SKM-1 (cell line): ENCODE results near the gene XYLT2.

Experiments used
- DNase-seq: peaks from one replicate; lab custom pipeline; 2025; ENCODE audit not compliant: unreplicated experiment; lab: John Stamatoyannopoulos, UW

Gene XYLT2

GRCh38 chr17:50348522-50349242, 2.8 kb downstream of the XYLT2 start:
- DNase-seq, result no peak

- DNase-seq, result no peak
Measured at GRCh38 chr17:50349243-50349600, 3.3 kb downstream of the XYLT2 start.

- no peak for DNase-seq
Measured at GRCh38 chr17:50350733-50351132, 4.8 kb downstream of the XYLT2 start.

DNA sequence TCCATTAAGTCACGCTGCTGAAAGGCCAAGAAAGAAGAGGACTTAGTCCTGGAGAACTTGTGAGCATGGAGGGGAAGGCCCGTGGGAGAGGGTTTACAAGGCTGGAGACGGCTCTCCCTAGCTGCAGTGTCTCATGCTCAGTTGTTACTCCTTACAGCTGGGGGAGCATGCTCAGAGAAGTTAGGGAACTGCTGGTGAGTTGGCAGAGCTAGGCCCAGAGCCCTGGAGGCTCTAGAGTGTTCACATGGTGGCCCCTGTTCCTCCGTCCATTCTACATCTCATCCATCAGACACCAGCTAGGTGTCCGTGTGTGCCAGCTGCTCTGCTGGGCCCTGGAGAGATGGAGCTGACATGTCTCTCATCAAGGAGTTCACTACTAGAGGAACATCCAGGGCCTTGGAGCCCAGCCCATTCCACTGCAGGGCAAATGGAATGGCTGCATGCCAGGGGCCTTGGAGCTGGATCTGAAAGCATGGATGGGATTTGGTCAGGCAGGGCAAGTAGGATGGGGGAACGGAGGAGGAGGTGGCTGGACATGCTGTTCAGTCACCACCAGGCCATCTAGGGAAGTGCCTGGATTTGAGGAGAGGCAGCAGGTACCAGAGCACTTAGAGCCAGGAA, 6.3 kb downstream of the XYLT2 start:
- no peak for DNase-seq

GRCh38 chr17:50352693-50353599, 7.0 kb downstream of the XYLT2 start:
- DNase-seq, result no peak

GRCh38 chr17:50353600-50354195, 7.8 kb downstream of the XYLT2 start:
- no peak for DNase-seq

DNA sequence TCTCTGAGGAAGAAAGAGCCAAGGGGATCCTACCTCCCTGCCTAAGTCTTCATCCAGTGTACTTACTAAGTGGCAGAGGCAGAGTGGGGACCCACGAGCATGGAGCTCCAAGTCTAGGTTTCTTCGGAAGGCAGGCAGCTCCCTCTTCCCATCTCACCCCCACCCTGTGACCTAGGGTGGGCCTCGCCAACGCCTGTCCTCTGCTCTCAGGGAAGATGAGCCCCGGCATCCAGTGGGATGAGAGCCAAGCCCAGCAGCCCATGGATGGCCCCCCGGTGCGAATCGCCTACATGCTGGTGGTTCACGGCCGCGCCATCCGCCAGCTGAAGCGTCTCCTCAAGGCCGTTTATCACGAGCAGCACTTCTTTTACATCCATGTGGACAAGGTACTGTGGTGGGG, 8.3 kb downstream of the XYLT2 start:
- no peak for DNase-seq

- DNase-seq, result no peak
Measured at GRCh38 chr17:50354776-50355175, 8.8 kb downstream of the XYLT2 start.

GRCh38 chr17:50355336-50355700, 9.4 kb downstream of the XYLT2 start:
- no peak for DNase-seq

- no peak for DNase-seq
Measured at GRCh38 chr17:50355701-50356341, 9.9 kb downstream of the XYLT2 start.

GRCh38 chr17:50356418-50356817, 10.5 kb downstream of the XYLT2 start:
- no peak for DNase-seq

- DNase-seq, result no peak
Measured at GRCh38 chr17:50356892-50357510, 11.1 kb downstream of the XYLT2 start.

GRCh38 chr17:50358177-50358576, 12.3 kb downstream of the XYLT2 start:
- no peak for DNase-seq

- no peak for DNase-seq
Measured at GRCh38 chr17:50359005-50359699, 13.2 kb downstream of the XYLT2 start.

GRCh38 chr17:50359998-50360461, 14.1 kb downstream of the XYLT2 start:
- no peak for DNase-seq

- DNase-seq, result no peak
Measured at GRCh38 chr17:50360486-50361115, 14.7 kb downstream of the XYLT2 start.

GRCh38 chr17:50361561-50362480, 15.9 kb downstream of the XYLT2 start:
- peak; percentile 70 for DNase-seq

- no peak for DNase-seq
Measured at GRCh38 chr17:50362661-50363060, 16.7 kb downstream of the XYLT2 start.
